Measurements from ENCODE around the gene GNAQ.
"Not testable (repeated sequence)": the region's sequence is repeated elsewhere in the genome, so short reads cannot be mapped to it uniquely, and the experiment has no call there.

GNAQ gene

DNA sequence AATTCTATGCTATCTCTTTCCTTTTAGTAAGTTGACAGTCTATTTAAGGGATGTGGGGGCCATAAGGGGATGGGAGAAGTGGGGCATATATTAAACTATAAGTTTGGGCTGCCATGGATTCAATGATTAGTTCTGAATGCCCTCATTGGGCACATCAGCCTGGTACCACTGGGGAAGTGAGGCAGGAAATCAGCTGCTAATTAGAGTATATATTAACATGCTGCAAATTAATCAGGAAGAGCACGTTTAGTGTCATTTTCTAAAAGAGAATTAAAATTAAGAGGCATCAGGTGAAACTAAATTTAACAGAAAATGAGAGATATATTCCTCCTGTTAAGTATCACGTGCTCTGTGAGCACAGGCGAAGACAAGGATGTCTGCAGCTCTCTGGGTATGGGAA lies 260.4 kb downstream of the GNAQ start:
- DNase-seq (ENCODE audit: low read depth), result no peak

DNA sequence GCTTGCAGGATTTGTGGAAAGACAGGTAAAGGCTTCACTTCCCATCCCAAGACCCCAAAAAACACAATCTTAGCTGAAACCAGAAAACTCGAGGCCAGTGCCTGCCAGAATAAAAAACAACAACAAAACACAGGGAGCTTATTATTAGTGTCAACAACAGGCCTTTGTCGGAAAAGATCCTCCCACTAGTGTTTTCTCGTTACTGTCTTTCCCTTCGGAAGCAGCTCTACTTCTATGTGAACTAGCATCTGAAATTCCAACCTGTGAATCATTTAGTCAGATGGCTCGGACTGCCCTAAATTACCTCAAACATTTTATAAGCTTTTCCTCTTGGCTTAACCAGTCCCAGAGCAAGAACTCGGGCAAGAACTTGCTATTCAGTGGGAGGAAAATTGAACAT lies 261.3 kb downstream of the GNAQ start:
- DNase-seq (ENCODE audit: low read depth), result peak; percentile 28

DNA sequence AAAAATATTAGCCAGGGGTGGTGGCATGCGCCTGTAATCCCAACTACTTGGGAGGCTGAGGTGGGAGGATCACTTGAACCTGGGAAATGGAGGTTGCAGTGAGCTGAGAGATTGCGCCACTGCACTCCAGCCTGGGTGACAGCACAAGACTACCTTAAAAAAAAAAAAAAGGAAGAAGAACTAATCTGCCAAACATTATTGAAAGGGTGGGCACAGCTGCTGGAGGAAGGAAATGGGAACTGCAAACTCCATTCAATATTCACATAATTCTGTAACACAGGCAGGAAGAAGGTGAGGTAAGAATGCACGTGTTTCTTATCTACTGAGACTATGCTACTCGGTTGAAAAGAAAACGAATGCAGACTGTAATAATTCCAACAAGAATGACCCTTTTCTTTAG lies 262.4 kb downstream of the GNAQ start:
- no peak for DNase-seq (ENCODE audit: low read depth)

DNA sequence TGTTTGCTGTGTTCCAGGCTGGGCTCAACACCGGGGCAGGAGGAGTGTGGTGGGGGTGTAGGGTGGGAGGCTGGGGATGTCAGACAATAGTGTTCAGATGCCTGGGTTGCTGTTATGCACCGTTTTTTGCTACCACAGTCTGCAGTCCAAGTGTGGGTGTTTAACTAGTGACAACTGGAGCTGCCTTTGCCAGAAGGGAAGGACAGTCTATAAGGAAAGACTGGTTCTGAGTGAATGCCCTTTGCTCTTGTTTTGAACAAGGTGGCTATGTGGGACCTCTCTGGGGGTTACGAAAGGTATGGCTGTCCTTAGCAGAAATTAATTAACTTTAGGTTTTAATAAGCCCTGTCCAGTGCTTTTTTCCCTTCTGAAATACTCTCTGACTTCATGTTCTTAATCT lies 265.0 kb downstream of the GNAQ start:
- no peak for DNase-seq (ENCODE audit: low read depth)

DNA sequence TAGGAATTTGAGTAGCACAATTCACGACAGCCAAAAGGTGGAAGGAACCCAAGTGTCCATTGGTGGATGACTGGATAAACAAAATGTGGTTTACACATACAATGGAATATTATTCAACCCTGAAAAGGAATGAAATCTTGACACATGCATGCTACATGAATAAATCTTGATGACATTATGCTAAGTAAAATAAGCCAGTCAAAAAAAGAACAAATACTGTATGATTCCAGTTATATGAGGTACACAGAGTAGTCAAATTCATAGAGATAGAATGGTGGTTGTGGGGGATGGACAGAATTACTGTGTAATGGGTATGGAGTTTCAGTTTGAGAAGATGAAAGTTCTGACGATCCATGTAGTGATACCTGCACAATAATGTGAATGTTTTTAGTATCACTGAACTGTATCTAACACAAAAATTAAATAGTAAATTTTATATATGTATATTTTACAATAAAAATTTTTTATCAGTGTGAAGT lies 265.8 kb downstream of the GNAQ start:
- DNase-seq (ENCODE audit: low read depth), result no peak

DNA sequence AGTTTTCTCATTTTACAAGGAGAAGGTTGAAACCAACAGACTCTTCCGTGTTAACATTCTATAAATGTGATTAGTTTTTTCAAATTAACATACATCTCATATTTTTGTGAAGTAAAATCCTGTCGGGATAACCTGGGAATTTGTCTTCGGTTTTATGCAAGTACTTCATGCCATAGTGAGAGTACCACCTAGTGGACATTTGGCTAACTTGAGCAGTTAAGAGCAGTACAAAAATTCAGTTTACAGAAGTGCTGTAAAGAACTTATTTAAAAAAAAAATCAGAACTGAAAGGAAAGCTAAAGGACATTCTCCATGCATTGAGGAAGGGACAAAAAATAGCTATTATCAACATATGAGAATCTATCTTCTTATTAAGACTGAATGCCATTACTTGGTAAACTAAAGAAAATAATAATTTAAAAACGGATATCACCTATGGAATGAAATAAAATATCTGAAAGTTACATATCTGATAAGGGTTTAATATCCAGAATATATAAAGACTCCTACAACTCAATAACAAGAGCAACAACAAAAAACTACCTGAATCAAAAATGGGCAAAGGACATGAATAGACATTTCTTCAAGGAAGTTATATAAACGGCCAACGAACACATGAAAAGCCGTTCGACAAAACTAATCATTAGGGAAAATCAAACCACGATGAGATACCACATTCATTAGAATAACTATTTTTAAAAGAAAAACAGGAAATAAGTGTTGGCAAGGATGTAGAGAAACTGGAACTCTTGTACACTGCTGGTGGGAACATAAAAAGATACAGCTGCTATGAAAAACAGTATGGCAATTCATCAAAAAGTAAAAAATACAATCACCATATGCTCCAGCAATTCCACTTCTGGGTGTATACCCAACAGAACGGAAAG lies 266.5 kb downstream of the GNAQ start:
- peak; percentile 62 for DNase-seq (ENCODE audit: low read depth)

DNA sequence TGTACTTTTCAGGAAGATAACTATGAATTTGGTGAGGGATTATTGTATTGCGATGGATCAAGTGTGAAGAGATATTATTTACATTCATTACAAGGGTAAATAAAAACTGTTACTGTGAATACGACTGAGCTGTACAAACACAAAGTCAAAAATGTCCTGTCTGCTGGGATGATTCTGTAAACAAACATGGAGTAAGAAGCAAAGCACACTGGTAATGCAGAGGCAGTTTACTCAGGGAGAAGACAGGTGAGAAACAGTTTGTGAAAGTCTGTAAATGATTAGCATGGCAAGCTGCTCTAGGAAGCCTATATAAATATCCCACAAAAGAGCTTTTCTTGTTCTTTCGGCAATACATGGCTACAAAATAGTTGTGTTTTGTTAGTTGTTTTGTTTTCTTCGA lies 268.0 kb downstream of the GNAQ start:
- DNase-seq (ENCODE audit: low read depth), result no peak

DNA sequence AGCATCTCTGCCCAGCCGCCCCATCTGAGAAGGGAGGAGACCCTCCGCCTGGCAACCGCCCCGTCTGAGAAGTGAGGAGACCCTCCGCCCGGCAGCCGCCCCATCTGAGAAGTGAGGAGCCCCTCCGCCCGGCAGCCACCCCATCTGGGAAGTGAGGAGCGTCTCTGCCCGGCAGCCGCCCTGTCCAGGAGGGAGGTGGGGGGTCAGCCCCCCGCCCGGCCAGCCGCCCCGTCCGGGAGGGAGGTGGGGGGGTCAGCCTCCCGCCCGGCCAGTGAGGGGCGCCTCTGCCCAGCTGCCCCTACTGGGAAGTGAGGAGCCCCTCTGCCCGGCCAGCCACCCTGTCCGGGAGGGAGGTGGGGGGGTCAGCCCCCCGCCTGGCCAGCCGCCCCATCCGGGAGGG lies 270.7 kb downstream of the GNAQ start:
- DNase-seq (ENCODE audit: low read depth), result not testable (repeated sequence)

DNA sequence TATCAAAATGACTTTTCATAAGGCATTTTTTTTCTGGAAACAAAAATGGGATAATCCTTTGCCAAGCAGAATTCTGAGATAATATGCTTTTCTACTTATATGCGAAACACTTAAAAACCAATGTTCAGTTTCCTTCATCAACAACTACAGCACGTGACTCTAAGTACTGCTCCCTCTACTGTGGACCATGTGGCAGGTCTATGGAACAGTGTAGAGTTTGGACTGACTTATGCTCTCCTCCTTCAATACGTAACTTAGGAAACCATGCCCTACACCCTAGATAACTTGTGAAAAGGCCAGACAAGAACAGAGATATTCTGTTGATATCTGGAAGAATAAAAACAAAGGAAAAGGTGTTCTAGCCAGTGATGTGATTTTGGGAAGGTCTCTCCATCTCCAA lies 272.2 kb downstream of the GNAQ start:
- DNase-seq (ENCODE audit: low read depth), result no peak

DNA sequence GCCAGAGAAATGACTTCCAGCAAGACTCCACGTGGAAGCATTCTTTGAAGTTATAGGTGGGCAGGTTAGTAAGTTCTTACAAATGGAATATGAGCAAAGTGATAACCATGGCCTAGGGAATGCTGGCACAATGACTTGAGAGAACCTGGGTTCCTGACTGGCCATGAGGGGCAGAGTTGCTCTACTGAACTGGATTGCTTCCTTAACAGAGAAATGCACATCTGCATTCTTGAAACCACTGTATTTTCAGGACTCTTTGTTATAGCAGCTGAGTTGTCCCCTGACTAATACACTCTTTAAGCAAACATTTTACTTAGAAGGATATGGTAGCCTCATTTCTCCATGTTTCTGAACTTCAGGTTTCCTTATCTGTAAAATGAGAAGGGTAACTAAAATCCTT lies 275.2 kb downstream of the GNAQ start:
- no peak for DNase-seq (ENCODE audit: low read depth)

DNA sequence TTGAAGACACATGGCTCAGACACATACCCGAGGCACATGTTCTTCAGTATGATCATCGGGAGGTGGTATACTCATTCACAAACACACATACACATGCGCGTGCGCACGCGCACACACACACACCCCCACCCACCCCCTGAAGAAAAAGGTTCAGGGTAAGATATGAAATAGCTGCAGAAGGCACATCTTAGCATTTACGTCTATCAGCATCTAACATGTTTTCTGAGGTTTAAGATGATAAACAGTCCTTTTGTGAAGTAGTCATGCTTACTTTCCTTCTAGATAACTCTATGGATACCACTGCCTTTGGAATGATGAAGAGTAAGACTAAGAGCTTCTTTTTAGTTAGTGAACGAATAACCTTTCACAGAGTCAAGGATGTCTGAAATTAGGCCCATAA lies 278.4 kb downstream of the GNAQ start:
- DNase-seq (ENCODE audit: low read depth), result no peak

DNA sequence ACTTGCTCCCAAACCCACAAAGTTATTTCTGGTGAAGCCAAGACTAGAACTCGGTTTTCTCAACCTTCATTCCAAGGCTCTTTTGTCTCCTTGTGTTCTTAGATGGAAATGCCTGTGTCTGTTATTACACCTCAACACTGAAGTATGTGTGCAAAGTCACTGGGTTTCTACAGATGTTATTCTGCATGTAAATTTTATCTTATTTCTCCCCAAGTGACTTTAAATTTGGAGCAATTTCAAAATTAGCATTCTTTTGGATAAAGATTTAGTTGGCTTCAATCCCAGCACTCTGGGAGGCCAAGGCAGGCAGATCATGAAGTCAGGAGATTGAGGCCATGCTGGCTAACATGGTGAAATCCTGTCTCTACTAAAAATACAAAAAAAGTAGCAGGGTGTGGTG lies 279.1 kb downstream of the GNAQ start:
- peak; percentile 90 for DNase-seq (ENCODE audit: low read depth)

DNA sequence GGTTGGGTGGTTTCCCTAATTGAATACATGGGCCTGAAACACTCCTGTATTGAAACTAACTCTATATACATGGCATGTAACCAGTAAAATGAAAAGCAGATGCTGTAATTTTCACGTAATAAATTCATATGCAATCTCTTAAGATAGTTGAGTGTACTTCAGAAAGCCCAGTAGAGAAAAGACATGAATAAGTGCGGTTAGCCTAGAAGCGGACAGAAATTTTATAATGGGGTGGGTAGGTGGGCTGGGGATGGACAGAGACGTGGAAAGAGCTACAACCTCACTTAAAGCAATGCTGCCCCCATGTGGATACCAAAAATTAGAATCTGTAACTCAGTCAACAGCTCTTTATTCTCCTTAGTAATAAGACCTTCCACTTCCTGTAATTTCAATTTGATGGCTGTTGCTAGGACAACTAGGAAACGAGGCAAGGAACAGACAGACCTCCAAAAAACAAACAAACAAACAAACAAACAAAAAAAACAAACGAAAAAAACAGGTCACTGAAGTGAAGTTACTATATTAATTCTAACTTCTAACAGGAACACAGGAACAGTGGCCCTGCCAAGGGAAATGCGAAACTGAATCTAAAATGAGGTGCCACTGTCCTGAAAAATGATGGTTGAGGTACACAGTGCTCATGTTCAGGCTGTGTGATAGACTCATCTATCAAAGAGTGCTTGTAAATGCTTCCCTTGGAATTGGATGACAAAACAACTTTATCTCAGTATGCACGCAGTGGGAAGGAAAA lies 280.1 kb downstream of the GNAQ start:
- peak; percentile 77 for DNase-seq (ENCODE audit: low read depth)

DNA sequence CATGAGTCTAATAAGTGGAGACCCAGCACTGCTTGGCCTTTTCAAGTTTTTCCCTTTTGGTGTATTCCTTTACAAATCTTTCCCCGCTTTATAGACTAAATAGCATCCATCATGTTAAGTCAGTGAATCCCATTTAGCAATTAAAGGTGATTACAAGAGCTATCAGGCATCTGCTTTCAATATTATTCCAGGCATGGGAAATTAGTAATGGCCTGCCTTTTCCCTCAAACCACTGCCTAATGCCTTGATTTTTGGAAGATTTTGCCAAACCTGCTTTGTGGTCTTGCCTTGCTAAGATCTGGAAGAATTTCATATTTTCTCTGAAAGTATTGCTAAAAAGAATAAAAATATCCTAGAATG lies 280.6 kb downstream of the GNAQ start:
- no peak for DNase-seq (ENCODE audit: low read depth)

DNA sequence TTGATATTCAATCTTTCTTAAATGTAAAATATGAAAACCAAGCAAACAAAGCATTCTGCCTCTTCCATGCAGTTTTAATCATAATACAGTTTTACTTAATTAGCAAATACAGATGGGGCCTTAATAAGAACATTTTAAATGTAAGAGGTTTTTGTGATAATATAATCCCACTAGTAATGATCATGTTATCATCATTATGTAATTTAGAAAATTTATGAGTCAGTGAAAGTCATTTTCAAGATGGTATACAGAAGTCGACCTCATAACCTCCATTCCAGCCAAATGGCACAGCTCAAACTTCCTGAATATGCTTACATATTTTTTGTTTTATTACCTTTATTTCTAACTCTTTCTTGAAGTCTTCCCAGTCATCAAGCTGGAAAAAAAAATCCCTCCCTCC lies 281.3 kb downstream of the GNAQ start:
- DNase-seq (ENCODE audit: low read depth), result peak; percentile 39

DNA sequence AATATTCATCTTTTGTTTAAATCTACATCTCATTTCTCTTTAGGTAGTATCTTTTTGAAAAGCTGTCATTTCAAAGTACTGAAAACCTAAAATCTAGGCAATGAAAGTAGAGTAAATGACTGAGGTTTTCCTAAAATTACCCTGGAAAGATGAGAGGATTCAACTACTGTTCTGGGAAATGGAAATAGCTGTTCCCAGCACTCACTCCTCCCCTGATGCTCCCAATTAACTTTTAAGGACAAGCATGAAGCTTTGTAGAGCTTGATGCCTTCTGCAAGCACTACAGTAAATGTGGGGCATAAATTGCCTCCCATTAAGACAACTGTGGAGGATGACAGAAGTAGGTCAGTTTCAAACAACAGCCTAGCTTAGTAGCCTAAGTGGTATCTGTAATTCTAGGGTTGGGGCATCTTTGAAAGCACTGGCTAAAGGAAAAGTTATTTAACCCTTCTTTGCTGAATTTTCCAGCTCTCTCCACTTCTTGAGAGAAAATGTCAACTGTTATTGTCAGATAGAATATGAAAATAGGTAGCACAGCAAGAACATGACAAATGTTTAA lies 283.3 kb downstream of the GNAQ start:
- no peak for DNase-seq (ENCODE audit: low read depth)

DNA sequence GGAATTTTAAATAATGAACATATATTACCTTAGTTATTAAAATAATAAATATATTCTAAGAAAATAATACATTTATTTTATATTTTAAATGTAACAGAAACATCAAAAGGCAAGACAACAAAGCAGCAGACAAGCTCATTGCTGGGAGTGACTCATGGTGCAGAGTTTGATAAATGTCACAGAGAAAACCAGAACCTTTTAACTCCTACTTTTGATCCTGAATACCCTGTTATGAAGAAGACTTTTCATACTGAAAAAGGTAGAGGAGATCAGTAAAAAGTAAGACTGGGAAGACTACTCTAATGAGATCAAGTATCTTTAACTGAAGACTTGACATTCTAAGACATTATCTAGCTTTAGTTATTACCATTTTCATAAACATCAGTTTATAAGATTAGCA lies 284.4 kb downstream of the GNAQ start:
- DNase-seq (ENCODE audit: low read depth), result no peak

DNA sequence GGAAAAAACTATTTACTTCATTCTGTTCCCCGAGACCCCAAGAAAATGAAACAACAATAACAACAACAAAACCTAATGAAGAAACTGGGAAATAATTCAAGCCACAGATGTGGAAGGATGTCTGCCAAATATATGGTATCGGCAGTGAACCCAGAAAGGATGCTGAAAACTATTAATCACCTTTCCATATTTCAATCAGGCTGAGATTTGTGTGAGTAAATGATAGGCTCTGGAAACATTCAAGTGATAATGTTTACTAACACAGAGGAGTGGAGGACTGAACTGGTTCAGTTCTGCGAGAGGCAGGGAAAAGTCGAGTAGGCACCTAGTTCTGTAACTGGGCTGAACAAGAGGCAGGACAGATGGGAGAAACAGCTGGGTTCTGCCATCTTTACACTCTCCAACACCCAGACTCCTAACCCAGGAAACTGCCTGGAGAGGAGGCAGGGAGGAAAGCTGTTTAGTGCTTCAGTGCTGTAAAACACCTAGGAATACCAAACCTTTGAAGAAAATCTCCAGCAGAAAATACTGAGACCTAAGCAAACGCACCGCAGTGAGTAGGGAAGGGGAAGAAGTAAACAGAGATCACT lies 286.7 kb downstream of the GNAQ start:
- no peak for DNase-seq (ENCODE audit: low read depth)

DNA sequence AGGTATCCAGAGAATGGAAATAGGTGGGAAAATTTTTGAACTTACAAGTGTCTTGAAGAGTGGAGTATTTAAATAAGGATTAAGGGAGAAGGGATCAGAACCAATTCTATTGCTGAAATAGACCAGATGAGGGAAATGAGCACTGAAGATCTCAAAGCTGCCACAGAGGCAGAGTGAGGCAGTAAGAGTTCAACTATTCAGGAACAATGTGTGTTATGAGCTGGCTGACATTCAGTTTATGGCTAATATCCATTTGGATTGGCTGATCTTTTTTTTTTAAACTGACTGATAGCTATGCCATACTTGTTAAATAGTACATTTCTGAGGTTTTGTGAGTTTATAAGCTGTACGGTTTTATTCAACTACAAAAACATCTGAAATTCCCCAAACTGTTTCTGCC lies 288.2 kb downstream of the GNAQ start:
- DNase-seq (ENCODE audit: low read depth), result peak; percentile 59

DNA sequence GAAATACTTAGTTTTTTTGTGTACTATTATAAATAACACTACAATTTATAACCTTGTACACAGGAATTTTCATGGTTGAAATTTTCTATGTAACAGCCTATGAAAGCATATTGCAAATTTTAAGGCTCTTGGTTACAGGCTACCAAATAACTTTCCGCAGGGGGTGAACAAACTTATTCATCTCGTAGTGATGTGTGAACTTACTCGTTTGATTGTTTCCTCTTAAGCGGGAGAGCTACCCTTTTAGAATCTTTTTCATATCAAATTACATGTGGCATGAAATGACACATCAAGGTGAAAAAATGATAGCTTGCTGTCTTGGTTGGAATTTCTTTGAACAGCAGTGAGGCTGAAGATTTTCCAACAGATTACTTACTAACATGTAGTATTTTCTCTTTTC lies 292.7 kb downstream of the GNAQ start:
- no peak for DNase-seq (ENCODE audit: low read depth)

DNA sequence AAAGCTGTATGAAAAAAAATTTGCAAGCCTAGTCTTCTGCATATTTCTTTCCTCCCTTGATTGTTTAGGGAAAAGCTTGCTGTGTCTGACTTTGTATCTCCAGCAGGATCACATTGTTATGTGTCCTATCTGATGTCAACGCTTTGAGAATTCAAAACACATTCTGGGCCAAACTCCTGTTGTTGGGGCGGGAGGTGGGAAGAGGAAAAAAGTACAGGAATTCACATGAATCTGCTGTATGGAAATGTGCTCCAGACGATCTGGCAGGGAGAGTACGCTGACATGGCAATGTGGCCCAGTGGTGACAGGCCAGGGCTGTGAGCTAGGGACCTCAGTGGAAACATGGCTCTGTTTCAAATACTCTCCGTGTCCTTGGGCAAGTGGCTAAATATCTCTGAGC lies 296.1 kb downstream of the GNAQ start:
- peak; percentile 72 for DNase-seq (ENCODE audit: low read depth)

DNA sequence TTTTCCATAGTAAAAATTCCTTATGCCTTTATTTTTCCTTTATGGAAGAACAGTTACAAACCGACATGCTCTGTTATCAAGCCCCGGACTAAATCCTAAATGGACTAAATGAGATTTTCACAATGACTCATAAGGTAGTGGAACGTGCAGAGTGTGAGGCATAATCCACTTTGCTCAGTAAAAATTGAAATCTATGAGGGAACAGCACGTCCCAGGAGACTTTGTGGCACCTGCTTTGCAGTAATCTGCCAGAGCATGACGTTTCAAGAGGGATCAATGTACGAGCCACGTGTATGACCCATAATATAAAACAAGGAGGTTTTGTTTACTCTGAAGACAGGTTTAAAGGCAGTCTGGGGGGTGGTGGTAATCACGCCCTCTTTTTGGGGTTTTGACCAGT lies 299.7 kb downstream of the GNAQ start:
- DNase-seq (ENCODE audit: low read depth), result no peak
